Fibroblast of skin of right quadriceps (primary cell): Measurements from ENCODE around the gene JARID2.

Experiments used
- DNase-seq: peaks from one replicate; pipeline ENCODE4 v3.0.0-alpha.2; 2013

Gene JARID2

GRCh38 chr6:15447546-15448267, 201.8 kb downstream of the JARID2 start:
- DNase-seq = no peak

GRCh38 chr6:15449011-15449410, 203.1 kb downstream of the JARID2 start:
- DNase-seq = no peak

- no peak for DNase-seq
These were observed 205.9 kb downstream of the JARID2 start for GRCh38 chr6:15451738-15452137.

- DNase-seq = no peak
These were observed 206.5 kb downstream of the JARID2 start for GRCh38 chr6:15452182-15452941.

- no peak for DNase-seq
These were observed 207.3 kb downstream of the JARID2 start for GRCh38 chr6:15453186-15453585.

GRCh38 chr6:15453622-15454021, 207.8 kb downstream of the JARID2 start:
- DNase-seq = no peak

GRCh38 chr6:15456422-15456821, 210.6 kb downstream of the JARID2 start:
- no peak for DNase-seq

- DNase-seq = no peak
These were observed 211.3 kb downstream of the JARID2 start for GRCh38 chr6:15457121-15457650.

- no peak for DNase-seq
These were observed 212.2 kb downstream of the JARID2 start for GRCh38 chr6:15458021-15458459.

GRCh38 chr6:15460110-15460727, 214.3 kb downstream of the JARID2 start:
- no peak for DNase-seq

GRCh38 chr6:15461127-15461944, 215.5 kb downstream of the JARID2 start:
- no peak for DNase-seq

- DNase-seq = no peak
These were observed 216.4 kb downstream of the JARID2 start for GRCh38 chr6:15462256-15462655.

- peak; percentile 81 for DNase-seq
These were observed 217.1 kb downstream of the JARID2 start for GRCh38 chr6:15462717-15463525.

- no peak for DNase-seq
These were observed 218.4 kb downstream of the JARID2 start for GRCh38 chr6:15464211-15464725.

- no peak for DNase-seq
These were observed 219.3 kb downstream of the JARID2 start for GRCh38 chr6:15465212-15465611.

- no peak for DNase-seq
These were observed 224.9 kb downstream of the JARID2 start for GRCh38 chr6:15470746-15471145.

GRCh38 chr6:15472621-15473020, 226.8 kb downstream of the JARID2 start:
- DNase-seq = no peak

- no peak for DNase-seq
These were observed 227.3 kb downstream of the JARID2 start for GRCh38 chr6:15473174-15473573.

GRCh38 chr6:15473741-15474161, 227.9 kb downstream of the JARID2 start:
- DNase-seq = peak; percentile 65

- peak; percentile 70 for DNase-seq
These were observed 228.3 kb downstream of the JARID2 start for GRCh38 chr6:15474196-15474595.

GRCh38 chr6:15475261-15475660, 229.4 kb downstream of the JARID2 start:
- DNase-seq = no peak

GRCh38 chr6:15475872-15476271, 230.0 kb downstream of the JARID2 start:
- no peak for DNase-seq
